A549 treated with ZK216348 at 1 μM for 4 hours (cell line): ENCODE data around the gene STMN3. TPM values are rescaled to one million over a fixed set of nuclear protein-coding genes. Genes with fewer than 3 reads are reported as not detected.

ENCODE experiments used
- total RNA-seq: library from RNA; stranded (reverse); fragments of 200-300 nt; extraction: Qiagen RNA extraction; gene quantifications from 5 replicates; pipeline ENCODE4 v1.2.3, GENCODE V29; 2022; ENCODE audit warnings: low read depth

STMN3 gene
- total RNA-seq = 5.8 to 10.6 TPM (median 10.1 TPM) in 5 replicates

GRCh38 chr20:63653041-63653973 lies at the start of gene STMN3:
Gene STMN3, minus strand, starts transcription at chr20:63653424. Its CDS starts 79 bp downstream, at chr20:63653345.

GRCh38 chr20:63696628-63697356 lies 43.6 kb upstream of the STMN3 start, which contains the start of gene TNFRSF6B:
Gene TNFRSF6B, plus strand, starts transcription at chr20:63696652. Its CDS starts 116 bp downstream, at chr20:63696768.

GRCh38 chr20:63657937-63658748 lies 4.9 kb upstream of the STMN3 start, which contains the start of gene RTEL1:
Gene RTEL1, plus strand, starts transcription at chr20:63658312. Its CDS starts 1,091 bp downstream, at chr20:63659403.

GRCh38 chr20:63626424-63627128 lies 26.6 kb downstream of the STMN3 start, which contains the start of gene GMEB2:
Gene GMEB2, minus strand, starts transcription at chr20:63627101. Its CDS starts 7,704 bp downstream, at chr20:63619397.

Other genes with a start within 250 kb of the STMN3 start
- 0.39 to 0.87 TPM (median 0.57 TPM) in 5 replicates for gene KCNQ2, start 180.8 kb downstream of the STMN3 start, total RNA-seq
- 112 to 179 TPM (median 154 TPM) in 5 replicates for gene EEF1A2, start 154.3 kb downstream of the STMN3 start, total RNA-seq
- 267 to 353 TPM (median 326 TPM) in 5 replicates for gene PPDPF, start 132.7 kb downstream of the STMN3 start, total RNA-seq
- gene PTK6, start 116.0 kb downstream of the STMN3 start, total RNA-seq = 2.4 to 4.1 TPM (median 3.6 TPM) in 5 replicates
- gene SRMS, start 105.7 kb downstream of the STMN3 start, total RNA-seq = 0.18 to 0.22 TPM in 2 of 5 replicates, not detected in the others
- gene FNDC11, start 99.3 kb downstream of the STMN3 start, total RNA-seq = 0.09 to 0.42 TPM (median 0.22 TPM) in 4 of 5 replicates, not detected in the other
- 9.6 to 20.8 TPM (median 14.8 TPM) in 5 replicates for gene HELZ2, start 79.2 kb downstream of the STMN3 start, total RNA-seq
- 6.7 to 11.3 TPM (median 10.8 TPM) in 5 replicates for gene GMEB2, start 26.3 kb downstream of the STMN3 start, total RNA-seq
- gene RTEL1, start 4.9 kb upstream of the STMN3 start, total RNA-seq = 2.7 to 9.2 TPM (median 7.3 TPM) in 5 replicates
- 0.33 to 1.4 TPM (median 0.86 TPM) in 5 replicates for gene TNFRSF6B, start 43.2 kb upstream of the STMN3 start, total RNA-seq
- 21.8 to 43.0 TPM (median 37.6 TPM) in 5 replicates for gene ARFRP1, start 54.6 kb upstream of the STMN3 start, total RNA-seq
- 17.8 to 32.7 TPM (median 28.5 TPM) in 5 replicates for gene ZGPAT, start 54.6 kb upstream of the STMN3 start, total RNA-seq
- gene LIME1, start 83.2 kb upstream of the STMN3 start, total RNA-seq = 2.5 to 13.1 TPM (median 10.7 TPM) in 5 replicates
- gene SLC2A4RG, start 86.4 kb upstream of the STMN3 start, total RNA-seq = 51.4 to 112 TPM (median 99.3 TPM) in 5 replicates
- 0.42 to 1.1 TPM (median 0.88 TPM) in 5 replicates for gene ZBTB46, start 177.8 kb upstream of the STMN3 start, total RNA-seq
- gene ABHD16B, start 208.1 kb upstream of the STMN3 start, total RNA-seq = not detected in 5 replicates
- gene TPD52L2, start 211.8 kb upstream of the STMN3 start, total RNA-seq = 119 to 139 TPM (median 129 TPM) in 5 replicates
- gene DNAJC5, start 241.7 kb upstream of the STMN3 start, total RNA-seq = 18.7 to 32.7 TPM (median 30.2 TPM) in 5 replicates